GM21423 (cell line): Measurements from ENCODE around the gene SEC63.
A peak's percentile ranks its signal among the peaks of the same experiment; 100 is the strongest.
"Not testable (repeated sequence)": the region's sequence is repeated elsewhere in the genome, so short reads cannot be mapped to it uniquely, and the experiment has no call there.

ENCODE experiments used
- ATAC-seq: cut with Tn5 transposase; IDR thresholded peaks from one replicate; pipeline ENCODE4 v1.9.1; 2021; ENCODE audit warnings: mild to moderate bottlenecking, moderate library complexity; ENCODE audit not compliant: unreplicated experiment

The SEC63 gene

GRCh38 chr6:107957909-107958688 is at the start of gene SEC63:
TSS of gene SEC63 (minus strand) at chr6:107958208. CDS start at chr6:107958009, 199 bp downstream.
- peak; percentile 93 for ATAC-seq

GRCh38 chr6:108005961-108006360 is 48.0 kb upstream of the SEC63 start:
- no peak for ATAC-seq

- no peak for ATAC-seq
These were observed 46.9 kb upstream of the SEC63 start for GRCh38 chr6:108004861-108005260.

GRCh38 chr6:108002365-108003221 is 44.6 kb upstream of the SEC63 start:
- no peak for ATAC-seq

GRCh38 chr6:108001696-108002231 is 43.8 kb upstream of the SEC63 start:
- no peak for ATAC-seq

GRCh38 chr6:108000259-108000658 is 42.3 kb upstream of the SEC63 start:
- not testable (repeated sequence) for ATAC-seq

GRCh38 chr6:107999341-107999740 is 41.3 kb upstream of the SEC63 start:
- no peak for ATAC-seq

GRCh38 chr6:107991772-107992550 is 34.0 kb upstream of the SEC63 start:
- ATAC-seq: no peak

GRCh38 chr6:107991061-107991460 is 33.1 kb upstream of the SEC63 start:
- no peak for ATAC-seq

- ATAC-seq: not testable (repeated sequence)
These were observed 32.6 kb upstream of the SEC63 start for GRCh38 chr6:107990587-107990986.

GRCh38 chr6:107989166-107990094 is 31.4 kb upstream of the SEC63 start:
- no peak for ATAC-seq

GRCh38 chr6:107988570-107988969 is 30.6 kb upstream of the SEC63 start:
- no peak for ATAC-seq

- no peak for ATAC-seq
These were observed 29.8 kb upstream of the SEC63 start for GRCh38 chr6:107987805-107988204.

GRCh38 chr6:107985701-107986100 is 27.7 kb upstream of the SEC63 start:
- no peak for ATAC-seq

- ATAC-seq: no peak
These were observed 25.8 kb upstream of the SEC63 start for GRCh38 chr6:107983811-107984210.

- no peak for ATAC-seq
These were observed 24.5 kb upstream of the SEC63 start for GRCh38 chr6:107982486-107982885.

- ATAC-seq: no peak
These were observed 23.7 kb upstream of the SEC63 start for GRCh38 chr6:107981695-107982094.

GRCh38 chr6:107977283-107977682 is 19.3 kb upstream of the SEC63 start:
- no peak for ATAC-seq

- ATAC-seq: no peak
These were observed 18.3 kb upstream of the SEC63 start for GRCh38 chr6:107976155-107976783.
